22Rv1 (cell line): ENCODE results near the gene GAL3ST2.
A peak's percentile ranks its signal among the peaks of the same experiment; 100 is the strongest.
"Not testable (repeated sequence)": the region's sequence is repeated elsewhere in the genome, so short reads cannot be mapped to it uniquely, and the experiment has no call there.

ENCODE experiments used
- H3K27ac ChIP-seq: fragments of 450-650 bp; 2 replicates; pipeline ENCODE4 v1.5.1; 2017
- CTCF ChIP-seq: fragments of 450-650 bp; IDR thresholded peaks from 2 replicates; pipeline ENCODE4 v1.5.1; 2017; ENCODE audit warnings: mild to moderate bottlenecking
- ZFX ChIP-seq: fragments of 450-650 bp; IDR thresholded peaks from 2 replicates; pipeline ENCODE4 v1.6.1; 2017; ENCODE audit warnings: antibody characterized with exemption, borderline replicate concordance

The GAL3ST2 gene

GRCh38 chr2:241776336-241777169 lies at the start of gene GAL3ST2:
Gene GAL3ST2, plus strand, starts transcription at chr2:241776822. Its CDS starts 134 bp downstream, at chr2:241776956.
- TF ChIP-seq CTCF (no peak), ZFX (no peak)
- no peak within 1 kb of the TSS for H3K27ac ChIP-seq

- TF ChIP-seq ZFX (no peak), CTCF (no peak)
- H3K27ac ChIP-seq, result no peak overlapping the region
These were observed 48.6 kb upstream of the GAL3ST2 start for GRCh38 chr2:241728000-241728399.

GRCh38 chr2:241728627-241729026 lies 48.0 kb upstream of the GAL3ST2 start:
- H3K27ac ChIP-seq, result no peak overlapping the region

DNA sequence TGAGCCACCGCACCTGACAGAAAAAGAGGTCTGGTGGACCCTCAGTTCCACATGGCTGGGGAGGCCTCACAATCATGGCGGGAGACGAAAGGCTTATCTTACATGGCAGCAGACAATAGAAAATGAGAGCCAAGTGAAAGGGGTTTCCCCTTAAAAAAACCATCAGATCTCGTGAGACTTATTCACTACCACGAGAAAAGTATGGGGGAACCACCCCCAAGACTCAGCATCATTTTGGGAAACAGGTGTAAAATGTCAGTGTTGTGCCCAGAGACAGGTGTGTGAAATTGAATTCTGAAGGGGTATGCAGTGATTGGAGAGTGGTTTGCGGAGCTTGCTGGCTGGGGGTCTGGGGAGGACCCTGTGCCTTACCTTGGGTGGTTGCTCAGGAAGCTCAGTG lies 46.8 kb upstream of the GAL3ST2 start:
- TF ChIP-seq CTCF (no peak), ZFX (no peak)
- H3K27ac ChIP-seq, result no peak overlapping the region

More at GRCh38 chr2:241728627-241729026, 48.0 kb upstream of the GAL3ST2 start:
- TF ChIP-seq ZFX (no peak), CTCF (no peak)

- no peak overlapping the region for H3K27ac ChIP-seq
- TF ChIP-seq ZFX, result no peak
- TF ChIP-seq CTCF, result no peak
These were observed 45.8 kb upstream of the GAL3ST2 start for GRCh38 chr2:241730671-241731293.

DNA sequence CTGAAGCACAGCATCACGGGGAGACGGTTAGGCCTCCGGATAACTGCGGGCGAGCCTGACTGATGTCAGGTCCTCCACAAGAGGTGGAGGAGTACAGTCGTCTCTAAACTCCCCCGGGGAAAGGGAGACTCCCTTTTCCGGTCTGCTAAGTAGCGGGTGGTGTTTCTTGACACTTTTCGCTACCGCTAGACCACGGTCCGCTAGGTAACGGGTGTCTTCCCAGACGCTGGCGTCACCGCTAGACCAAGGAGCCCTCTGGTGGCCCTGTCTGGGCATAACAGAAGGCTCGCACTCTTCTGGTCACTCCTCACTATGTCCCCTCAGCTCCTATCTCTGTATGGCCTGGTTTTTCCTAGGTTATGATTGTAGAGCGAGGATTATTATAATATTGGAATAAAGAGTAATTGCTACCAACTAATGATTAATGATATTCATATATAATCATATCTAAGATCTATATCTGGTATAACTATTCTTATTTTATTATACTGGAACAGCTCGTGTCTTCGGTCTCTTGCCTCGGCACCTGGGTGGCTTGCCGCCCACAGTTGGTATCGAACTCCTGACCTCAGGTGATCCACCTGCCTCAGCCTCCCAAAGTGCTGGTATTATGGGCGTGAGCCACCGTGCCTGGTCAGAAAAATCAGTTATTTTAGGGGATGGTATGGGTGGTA lies 44.0 kb upstream of the GAL3ST2 start:
- TF ChIP-seq CTCF, result peak; percentile 80
- H3K27ac ChIP-seq, result not testable (repeated sequence)
